A172 (cell line): ENCODE measurements around the gene PTCD3. TPM values are rescaled to one million over a fixed set of nuclear protein-coding genes. Genes with fewer than 3 reads are reported as not detected.

Experiments used
- DNase-seq: peaks from one replicate; pipeline ENCODE4 v3.0.0-alpha.2; 2015; ENCODE audit warnings: low spot score
- total RNA-seq: library from RNA; depleted of rRNA; stranded (reverse); fragments of >200 nt; shearing (Covaris generic); gene quantifications from 2 replicates; pipeline ENCODE4 v1.2.3, GENCODE V29; 2014; rRNA removed

Gene PTCD3
- 121 and 151 TPM in 2 replicates for total RNA-seq

DNA sequence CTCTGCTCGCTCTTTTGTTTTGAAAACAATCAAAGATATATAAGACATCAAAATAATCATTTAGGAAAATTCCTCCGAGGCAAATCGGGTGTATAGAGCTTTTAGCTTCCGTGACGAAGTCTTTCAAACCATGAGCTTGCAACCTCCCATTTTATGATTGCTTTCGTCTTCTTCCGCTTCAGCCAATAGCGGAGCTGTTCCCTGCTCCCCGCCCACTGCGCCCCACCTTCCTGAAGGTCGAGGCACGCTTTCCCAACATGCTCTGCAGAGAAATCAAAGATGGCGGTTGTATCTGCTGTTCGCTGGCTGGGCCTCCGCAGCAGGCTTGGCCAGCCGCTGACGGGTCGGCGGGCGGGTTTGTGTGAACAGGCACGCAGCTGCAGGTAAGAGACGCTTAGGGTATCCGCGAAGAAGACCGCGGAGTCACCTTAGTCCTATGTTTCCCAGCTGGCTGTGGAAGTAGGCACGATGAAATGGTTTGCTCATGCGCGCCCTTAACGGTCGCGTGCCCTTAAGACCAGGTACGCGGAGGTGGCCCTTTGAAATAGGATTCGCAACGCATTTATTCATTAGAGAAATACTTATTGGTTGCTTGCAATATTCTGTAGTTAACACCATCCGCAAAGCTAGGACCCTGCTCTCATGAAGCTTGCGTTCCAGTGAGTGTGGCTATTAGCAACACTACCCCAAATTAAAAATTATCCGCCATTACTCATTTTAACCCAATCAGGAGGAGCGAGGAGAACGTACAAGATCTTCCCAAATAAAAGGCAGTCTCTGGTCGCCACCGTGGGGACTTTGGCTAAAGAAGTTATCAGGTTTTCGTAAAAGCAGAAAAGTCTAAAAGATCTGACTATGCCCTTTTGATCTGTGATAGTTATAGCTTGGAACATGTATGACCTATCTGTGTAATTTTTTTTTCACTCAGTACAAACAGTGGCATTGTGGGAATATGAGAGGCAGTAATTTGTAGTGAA is at the start of gene PTCD3:
Gene PTCD3 (plus strand): TSS at position 267 of the 977 bp plus-strand sequence. CDS start 13 bp downstream, at position 280.
- DNase-seq = peak; percentile 94

DNA sequence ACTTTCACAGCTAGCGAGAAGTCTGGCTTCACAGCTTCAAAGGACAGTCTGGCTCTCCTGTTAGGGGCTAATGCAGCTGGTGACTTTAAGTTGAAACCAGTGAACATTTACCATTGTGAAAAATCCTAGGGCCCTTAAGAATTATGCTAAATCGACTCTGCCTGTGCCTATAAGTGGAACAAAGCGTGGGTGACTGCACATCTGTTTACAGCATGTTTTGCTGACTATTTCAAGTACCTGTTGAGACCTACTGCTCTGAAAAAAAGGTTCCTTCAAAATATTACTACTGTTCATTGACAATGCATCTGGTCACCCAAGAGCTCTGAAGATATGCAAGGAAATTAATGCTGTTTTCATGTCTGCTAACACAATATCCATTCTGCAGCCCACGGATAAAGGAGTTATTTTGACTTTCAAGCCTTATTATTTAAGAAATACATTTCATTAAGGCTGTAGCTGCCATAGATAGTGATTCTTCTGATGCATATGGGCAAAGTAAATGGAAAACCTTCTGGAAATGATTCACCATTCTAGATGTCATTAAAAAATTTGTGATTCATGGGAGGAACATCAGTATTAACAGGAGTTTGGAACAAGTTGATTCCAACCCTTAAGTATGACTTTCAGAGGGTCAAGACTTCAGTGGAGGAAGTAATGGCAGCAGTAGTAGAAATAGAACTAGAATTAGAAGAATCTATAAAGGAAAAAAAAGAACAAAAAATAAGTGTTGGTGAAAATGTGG is 49.3 kb upstream of the PTCD3 start:
- no peak for DNase-seq

DNA sequence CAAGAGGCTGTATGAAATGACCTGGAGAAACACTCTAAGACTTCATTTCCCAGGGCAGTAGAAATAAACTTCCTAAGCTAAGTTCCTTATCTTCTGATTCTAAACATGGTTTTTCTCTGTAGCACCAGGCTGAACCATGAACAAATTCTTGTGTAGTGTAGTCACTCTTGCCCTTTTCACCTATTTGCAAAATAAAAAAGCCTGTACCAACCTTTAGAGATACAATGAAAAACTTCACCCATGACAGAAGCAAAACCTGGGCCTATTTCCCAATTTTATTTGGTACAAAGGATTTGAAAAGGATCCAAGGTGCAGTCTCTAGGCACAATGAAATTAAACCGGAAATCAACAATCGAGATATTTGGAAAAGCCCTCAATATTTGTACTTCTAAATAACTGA is 44.0 kb upstream of the PTCD3 start:
- DNase-seq = peak; percentile 74

DNA sequence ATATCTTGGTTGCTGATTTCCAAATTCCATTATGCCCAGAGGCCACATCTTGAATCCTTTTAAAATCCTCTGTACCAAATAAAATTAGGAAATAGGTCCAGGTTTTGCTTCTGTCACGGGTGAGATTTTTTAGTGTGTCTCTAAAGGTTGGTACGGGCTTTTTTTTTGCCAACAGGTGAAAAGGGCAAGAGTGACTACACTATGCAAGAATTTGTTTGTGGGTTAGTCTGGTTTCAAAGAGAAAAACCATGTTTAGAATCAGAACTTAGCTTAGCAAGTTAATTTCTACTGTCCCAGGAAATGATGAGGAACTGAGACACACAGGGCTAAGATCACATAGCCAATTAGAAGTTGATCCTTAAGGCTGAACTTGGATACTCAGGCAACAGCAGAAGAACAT is 42.0 kb upstream of the PTCD3 start:
- DNase-seq = peak; percentile 48

DNA sequence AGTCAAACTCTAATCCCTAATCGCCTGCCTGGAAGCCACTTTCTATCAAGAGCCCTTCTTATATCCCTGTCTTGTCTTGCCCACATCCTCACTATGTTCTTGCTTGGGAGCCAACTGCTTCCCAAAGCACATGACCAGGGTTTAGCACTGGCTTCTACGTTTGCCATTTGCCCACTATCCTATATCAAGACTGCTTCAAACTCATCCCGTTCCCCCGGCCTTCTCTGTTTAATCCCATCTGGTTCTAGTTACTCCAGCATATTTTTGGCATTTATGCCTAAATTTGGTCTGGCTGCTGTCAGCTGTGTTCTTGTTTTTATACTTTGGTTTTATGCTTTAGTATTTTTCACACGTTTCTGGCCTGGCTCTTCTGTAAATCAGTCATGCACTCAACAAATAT is 40.5 kb upstream of the PTCD3 start:
- no peak for DNase-seq

DNA sequence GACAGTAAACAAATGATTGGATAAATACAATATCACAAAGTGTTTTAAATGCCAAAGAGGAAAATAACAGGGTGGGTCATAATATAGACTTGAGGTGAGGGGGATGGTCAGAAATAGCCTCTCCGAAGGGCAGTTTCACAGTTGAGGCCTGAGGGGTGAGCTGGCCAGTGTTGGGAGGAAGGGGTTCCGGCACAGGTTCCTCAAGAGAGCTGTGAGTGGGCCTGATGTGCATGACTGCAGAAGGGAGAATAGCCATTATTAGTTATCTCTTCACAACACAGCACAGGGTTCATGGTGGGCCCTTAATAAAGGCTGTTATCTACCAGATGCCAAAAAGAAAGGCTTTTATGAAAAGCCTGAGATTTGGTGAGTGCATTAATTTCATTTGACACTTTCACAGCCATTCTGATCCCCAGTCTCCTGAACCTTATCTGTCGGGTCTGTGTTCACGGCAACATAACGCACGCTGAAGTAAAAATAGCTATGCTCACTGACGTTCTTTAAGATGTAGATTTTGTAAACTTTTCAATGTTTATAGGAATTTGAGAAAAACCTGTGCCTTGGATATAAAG is 39.9 kb upstream of the PTCD3 start:
- DNase-seq = no peak

DNA sequence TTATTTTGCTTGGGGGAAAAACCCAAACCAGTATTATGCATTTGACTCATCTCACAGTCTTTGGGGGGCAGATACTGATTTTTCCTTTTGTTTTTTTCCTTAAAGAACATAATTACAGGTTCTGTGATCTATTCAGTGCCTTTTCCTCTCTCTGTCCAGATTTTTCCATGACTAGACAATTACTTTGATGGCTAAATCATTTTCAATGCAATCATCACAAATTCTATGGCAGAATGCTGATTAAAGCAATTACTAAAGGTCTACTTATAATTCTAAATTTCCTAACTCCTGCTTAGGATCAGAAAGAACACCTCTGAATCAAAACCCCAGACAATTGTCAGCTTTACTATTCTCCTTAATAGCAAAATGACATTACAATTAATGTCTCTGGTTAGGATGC is 39.1 kb upstream of the PTCD3 start:
- no peak for DNase-seq

DNA sequence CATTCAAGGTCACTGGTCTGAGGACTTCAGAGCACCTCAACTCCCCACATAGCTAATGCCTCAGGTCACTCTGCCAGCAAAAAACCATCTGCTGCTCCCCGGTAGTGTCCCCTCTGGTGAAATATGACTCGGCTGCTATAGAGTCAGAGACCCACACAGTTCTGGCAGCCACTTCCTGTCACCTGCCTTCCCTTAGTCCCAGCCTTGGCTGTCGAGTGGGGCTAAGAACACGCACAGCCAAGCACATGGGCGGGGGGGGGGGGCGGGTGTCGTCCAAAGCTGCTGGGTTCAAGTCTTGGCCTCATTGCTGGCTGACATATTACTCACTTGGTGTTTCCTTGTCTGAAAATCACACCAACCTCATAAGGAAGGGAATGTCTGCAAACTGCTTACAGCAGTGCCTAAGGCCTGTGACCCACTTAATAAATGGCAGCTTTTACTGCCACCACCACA is 37.9 kb upstream of the PTCD3 start:
- DNase-seq = peak; percentile 60

DNA sequence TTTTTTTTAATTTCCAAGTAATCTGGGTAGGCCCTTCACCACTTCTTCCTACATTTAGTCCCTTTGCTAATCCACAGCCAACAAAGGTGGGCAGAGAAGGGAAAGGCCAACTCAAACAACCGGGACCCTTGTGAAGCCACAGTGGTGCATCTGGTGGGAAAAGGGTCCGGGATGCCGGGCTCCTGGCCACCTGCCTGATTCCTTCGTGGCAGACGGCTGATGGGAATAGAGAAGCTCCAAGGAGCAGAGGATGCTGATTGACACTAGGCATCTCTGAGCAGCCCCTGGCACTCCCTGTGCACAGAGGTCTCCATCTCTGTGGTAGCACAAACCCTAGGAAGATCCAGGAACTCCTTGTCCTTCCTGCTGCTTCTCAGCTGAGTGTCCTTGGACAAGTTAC is 37.4 kb upstream of the PTCD3 start:
- no peak for DNase-seq

DNA sequence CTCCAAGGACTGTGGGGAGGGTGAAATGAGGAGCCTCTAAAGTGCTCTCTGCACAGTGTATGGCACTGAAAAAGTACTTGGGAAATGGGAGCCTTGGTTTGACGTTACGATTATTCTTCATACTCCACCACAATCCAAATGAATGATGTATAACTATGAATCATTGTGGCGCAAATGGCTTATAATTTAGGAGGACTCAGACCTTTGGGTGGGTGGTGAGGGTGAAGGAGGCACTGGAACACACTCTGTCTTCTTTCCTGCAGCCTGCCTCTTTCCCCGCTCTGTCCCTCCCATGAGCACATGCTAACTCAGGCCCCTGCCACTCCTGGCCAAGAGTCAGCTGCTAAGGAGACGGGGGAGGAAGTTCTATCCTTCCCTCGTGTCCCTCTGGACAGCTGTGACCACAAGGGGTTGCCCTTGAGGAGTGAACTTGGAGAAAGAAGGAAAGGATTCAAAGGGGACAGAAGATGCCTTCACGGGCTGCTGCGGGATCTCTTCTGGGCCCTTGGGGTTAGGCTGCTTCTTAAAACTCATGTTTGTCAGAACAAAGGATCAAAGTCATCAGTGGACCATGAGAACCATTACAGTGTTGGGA is 36.8 kb upstream of the PTCD3 start:
- DNase-seq = peak; percentile 15

DNA sequence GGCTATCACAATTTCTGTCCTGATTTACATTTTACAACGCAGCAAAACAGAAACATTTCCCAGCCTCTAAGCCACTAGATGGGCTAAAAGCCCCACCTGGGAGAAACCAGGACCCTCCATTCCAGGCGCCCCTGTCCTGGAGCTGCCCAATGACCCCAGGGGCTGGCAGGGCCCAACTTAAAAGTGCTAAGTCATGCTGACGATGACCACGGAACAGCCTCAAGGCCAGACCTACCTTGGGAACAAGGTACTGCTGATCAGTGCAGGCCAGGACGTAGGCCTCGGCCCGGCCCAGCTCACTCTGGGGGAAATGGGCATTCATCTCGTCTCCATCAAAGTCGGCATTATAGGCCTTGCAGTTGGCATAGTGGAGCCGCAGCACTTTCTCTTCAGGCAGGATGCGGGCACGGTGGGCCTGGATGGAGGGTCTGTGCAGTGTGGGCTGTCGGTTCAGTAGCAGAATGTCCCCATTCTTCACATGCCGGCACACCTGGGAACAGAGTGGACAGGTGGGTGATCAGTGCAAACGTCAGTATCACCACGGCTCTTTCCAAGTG is 36.2 kb upstream of the PTCD3 start:
- DNase-seq = no peak

DNA sequence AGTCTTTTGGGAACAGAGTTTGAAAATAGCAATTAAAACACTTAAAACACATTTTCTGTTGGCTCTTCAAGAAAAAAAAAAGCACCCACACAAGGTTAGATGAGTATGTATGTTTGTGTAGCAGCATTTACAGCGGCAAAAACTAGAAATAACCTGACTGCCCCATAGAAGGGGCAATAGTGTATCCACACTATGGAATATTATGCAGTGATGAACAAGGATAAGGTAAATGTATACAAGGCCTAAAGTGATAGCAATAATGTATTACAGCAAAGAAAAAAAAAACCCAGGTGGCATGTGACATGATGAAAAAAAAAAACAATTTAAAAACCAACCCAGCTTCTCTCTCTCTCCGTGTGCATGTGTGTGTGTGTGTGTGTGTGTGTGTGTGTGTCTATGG is 35.2 kb upstream of the PTCD3 start:
- DNase-seq = no peak

DNA sequence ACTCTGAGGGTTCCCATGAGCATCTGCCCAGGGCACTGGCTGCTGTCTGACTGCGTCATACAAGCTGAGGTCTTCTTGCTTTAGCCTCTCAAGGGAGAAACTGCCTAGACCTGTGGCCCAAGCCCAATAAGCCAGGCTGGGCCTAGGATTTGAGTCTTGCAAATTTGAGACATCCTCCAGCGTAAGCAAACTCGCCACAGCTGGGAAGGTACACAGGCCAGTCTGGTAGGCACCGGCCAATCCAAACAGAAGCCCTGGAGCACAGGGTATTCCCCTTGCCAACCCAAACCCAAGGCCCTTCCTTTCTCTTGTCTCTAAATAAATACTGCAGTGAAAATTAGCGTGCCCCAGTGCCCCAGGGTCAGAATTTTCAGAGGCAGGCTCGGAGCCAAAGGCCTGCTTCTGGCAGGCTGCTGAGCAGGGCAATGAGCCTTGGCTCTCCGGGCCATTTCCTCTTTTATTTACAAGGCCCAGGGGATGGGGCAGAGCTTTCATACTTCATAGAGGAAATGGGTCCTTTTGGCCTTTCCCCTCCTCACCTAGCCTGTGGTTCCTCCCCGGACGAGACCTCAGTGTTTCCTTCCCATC is 33.7 kb upstream of the PTCD3 start:
- peak; percentile 20 for DNase-seq

DNA sequence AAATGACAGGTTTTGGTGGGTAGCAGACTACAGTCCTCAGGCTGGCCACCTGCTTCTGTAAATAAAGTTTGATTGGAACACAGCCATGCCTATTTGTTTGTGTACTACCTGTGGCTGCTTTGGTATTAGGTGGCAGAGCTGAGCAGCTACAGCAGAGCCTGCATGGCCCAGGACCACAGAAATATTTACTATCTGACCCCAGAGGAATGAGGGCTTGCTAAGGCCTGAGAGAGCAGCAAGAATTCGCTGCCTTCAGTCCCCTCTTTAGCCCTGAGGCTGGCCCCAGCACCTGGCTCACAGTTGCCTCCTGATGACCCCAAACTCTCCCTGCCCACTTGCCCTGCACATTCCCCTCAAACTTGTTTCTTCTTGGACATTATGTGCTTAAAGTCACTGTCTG is 32.8 kb upstream of the PTCD3 start:
- DNase-seq = no peak

DNA sequence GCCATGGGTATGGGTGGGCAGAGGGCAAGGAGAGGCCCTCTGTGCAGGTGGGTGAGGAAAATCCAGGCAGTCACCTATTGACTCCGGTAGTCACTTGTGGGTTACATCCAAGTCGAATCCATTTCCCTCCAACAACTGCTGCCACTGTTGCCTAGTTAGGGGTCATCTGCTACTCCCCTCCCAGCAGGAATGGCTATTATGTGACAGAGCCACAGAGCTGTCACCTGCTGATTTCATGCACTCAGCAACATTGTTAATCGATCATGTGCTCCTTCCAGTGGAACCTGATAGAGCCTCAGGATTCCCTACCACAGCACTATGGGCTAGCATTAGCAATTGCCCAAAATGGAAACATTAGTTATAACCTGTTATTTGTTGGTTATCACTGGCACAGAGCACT is 31.8 kb upstream of the PTCD3 start:
- no peak for DNase-seq

DNA sequence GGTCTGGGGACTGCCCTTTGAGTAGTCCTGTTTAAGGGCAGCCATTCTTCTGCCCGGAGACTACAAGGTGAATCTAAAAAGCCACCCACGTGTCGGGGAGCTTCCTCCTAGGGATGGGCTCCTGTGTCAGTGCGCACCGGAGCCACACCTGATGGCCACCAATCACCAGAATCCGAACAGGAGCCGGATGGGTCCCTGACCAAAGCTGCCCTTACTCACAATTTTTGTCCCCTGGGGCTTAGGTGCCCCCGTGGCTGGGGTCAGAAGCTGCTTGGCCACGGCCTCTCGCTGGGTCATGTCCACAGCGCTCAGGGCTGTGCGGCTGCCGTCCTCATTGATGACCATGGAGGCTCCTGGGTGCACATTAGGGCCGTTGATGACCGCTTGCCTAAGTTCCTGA is 31.2 kb upstream of the PTCD3 start:
- no peak for DNase-seq

DNA sequence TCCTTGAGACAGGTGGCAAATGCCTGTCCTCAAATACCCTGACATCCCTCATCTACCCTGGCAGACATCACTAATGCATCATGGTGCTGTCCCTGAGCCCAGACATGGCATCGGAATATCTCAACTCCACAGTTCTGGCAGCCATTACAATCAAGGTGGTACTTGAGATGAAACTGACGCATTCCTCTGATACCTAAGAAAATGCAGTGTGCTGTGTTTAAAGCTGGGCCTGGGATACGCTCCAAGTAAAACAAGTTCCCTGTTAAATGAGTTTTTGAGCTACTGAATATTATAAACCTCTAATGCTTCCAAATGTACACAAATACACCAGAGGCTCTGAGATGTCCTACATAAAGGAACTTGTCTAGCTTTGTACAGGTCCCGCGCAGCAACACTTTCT is 30.1 kb upstream of the PTCD3 start:
- no peak for DNase-seq

DNA sequence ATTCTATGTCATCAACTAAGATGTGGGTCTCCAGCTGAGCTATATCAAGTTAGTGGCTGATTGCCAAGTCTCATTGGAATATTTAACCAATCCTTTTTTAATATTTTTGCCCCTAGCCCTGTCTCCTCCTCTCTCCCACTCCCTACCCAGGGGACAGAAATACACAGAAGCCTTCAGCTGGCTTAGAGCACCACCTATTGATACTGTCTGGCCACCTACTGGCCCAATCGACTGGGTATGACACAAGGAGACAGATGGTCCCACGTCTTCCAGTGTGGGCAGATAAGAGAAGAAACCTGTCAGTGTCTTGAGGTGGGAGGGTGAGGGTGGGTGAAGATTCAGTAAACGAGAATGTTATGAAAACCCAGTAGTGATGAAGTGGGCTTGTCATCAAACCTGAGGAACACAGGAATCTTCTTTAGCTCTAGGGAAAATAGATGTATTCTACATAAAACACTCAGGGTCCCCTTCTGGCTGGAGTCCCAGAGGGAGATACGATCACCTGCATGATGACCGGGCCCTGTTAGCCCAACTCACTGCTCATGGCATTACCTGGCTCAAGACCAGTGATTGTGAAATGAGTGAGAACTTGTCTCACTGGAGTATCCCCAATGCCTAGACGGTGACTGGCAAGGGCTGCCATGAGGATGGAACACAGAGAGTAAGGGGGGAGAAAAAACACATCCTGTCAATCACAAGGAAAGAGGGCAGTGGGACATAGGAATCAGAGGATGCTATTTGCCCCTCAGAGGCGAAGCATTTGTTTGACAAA is 27.1 kb upstream of the PTCD3 start:
- DNase-seq = peak; percentile 22

DNA sequence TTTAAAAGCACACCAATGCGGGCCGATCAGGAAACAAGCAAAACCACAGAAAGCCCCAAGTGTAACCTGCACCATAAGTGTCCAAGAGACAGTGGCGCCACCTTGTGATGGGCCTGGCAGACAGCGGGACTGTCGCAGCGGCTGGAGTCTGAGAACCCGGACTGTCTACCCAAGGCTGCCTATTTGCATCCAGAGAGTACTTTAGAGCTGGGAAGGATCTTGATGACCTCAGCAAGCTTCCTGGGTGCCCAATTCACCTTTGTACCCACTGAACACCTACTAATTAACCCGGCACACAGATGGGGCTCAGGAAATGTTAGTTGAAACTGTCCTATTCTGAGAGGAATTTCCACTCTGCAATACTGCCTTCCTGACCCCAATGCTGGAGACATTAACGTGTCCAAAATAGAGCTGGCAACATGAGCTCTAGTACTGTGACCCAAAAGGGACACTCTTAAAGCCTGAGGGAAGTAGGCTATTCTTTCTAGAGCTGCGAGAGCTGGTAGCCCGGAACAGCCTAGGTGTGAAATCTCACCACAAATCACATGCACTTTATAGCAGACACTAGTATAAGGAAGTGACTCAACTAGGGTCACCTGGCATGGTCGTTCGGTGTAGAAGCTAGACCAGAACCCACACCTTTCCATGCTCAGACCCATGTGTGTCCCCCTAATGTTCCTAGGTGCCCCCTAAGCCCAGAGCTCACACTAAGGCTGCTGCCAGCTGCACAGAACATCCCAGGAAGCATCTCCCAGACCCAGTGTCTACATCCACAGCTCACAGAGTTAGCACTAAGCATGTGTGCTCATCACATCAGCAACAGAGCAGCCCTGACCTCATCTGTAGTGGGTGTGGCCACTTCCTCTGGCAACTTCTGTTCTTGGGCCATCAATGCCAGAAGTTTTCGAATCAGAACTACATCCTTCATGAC is 25.8 kb upstream of the PTCD3 start:
- DNase-seq = peak; percentile 70
